ENCODE data around the gene TOM1L2. TPM values are rescaled to one million over a fixed set of nuclear protein-coding genes. Genes with fewer than 3 reads are reported as not detected.

The TOM1L2 gene
- total RNA-seq, 4 donors from 2014 or later: 17.5 to 44.6 (median 27.1) TPM

GRCh38 chr17:17928398-17929287, 43.6 kb downstream of the TOM1L2 start:
- TF ChIP-seq CTCF (IDR thresholded peaks at IDR 0.05; ENCODE audit: low read depth): no peak

GRCh38 chr17:17926840-17927449, 45.3 kb downstream of the TOM1L2 start:
- TF ChIP-seq CTCF (IDR thresholded peaks at IDR 0.05; ENCODE audit: low read depth): no peak

- no peak for TF ChIP-seq CTCF (IDR thresholded peaks at IDR 0.05; ENCODE audit: low read depth)
Observed at GRCh38 chr17:17926036-17926435, 46.2 kb downstream of the TOM1L2 start.

GRCh38 chr17:17924857-17925250, 47.3 kb downstream of the TOM1L2 start:
- no peak for TF ChIP-seq CTCF (IDR thresholded peaks at IDR 0.05; ENCODE audit: low read depth)

GRCh38 chr17:17924131-17924856, 47.9 kb downstream of the TOM1L2 start:
- TF ChIP-seq CTCF (IDR thresholded peaks at IDR 0.05; ENCODE audit: low read depth): no peak

GRCh38 chr17:17922070-17922614, 50.1 kb downstream of the TOM1L2 start:
- no peak for TF ChIP-seq CTCF (IDR thresholded peaks at IDR 0.05; ENCODE audit: low read depth)

All from subcutaneous adipose tissue (tissue), 4 donors.